Measurements from ENCODE around the gene RET.

- TF ChIP-seq POLR2A (IDR thresholded peaks at IDR 0.05): no peak
- TF ChIP-seq CTCF (IDR thresholded peaks at IDR 0.05): no peak
- TF ChIP-seq EP300 (IDR thresholded peaks at IDR 0.05): no peak
These were observed 20.8 kb upstream of the RET start for GRCh38 chr10:43055991-43056567.

Data from ovary (tissue), 3 donors.